K562 (cell line): ENCODE data around the gene LLGL1. TPM values are rescaled to one million over a fixed set of nuclear protein-coding genes. Genes with fewer than 3 reads are reported as not detected.

Experiments
- ARHGAP35 ChIP-seq: fragments of 450-650 bp; IDR thresholded peaks from 2 replicates; pipeline ENCODE4 v1.6.1; 2018; ENCODE audit not compliant: partially characterized antibody
- CXXC5 ChIP-seq: fragments of 250-450 bp; sonication (Bioruptor Pico); IDR thresholded peaks from 2 replicates; pipeline ENCODE4 v1.8.0; 2022; ENCODE audit warnings: inconsistent platforms, mild to moderate bottlenecking, moderate library complexity
- ESRRA ChIP-seq: fragments of 450-650 bp; IDR thresholded peaks from 2 replicates; pipeline ENCODE4 v1.6.1; 2014; ENCODE audit warnings: low read depth, mild to moderate bottlenecking, moderate library complexity, borderline replicate concordance
- FOXM1 ChIP-seq, 2 experiments: fragments of 450-650 bp in 1 of 2; sonication (generic) in 1 of 2; formaldehyde crosslinking in 1 of 2; IDR thresholded peaks; 2 replicates each; pipeline versions ENCODE4 v1.6.1 to v1.9.0; 2017 to 2022; ENCODE audit warnings: low read depth in 2 of 2, mild to moderate bottlenecking in 2 of 2, missing genetic modification reagents in 1 of 2, moderate library complexity in 1 of 2
- HOMEZ ChIP-seq: fragments of 250-450 bp; sonication (Bioruptor Pico); IDR thresholded peaks from 2 replicates; pipeline ENCODE4 v1.4.0; 2020; ENCODE audit warnings: mild to moderate bottlenecking, moderate library complexity
- L3MBTL2 ChIP-seq: fragments of 450-650 bp; IDR thresholded peaks from 2 replicates; pipeline ENCODE4 v1.6.1; 2016; ENCODE audit warnings: mild to moderate bottlenecking, moderate library complexity
- MAFF ChIP-seq: IDR thresholded peaks from 2 replicates; pipeline ENCODE4 v1.6.1; 2012; ENCODE audit warnings: low read length, improper control_type of control experiment
- STAG1 ChIP-seq: sonication (generic); formaldehyde crosslinking; IDR thresholded peaks from 2 replicates; pipeline ENCODE4 v1.5.0; 2020; ENCODE audit warnings: missing genetic modification reagents, borderline replicate concordance
- TEAD2 ChIP-seq: fragments of 450-650 bp; IDR thresholded peaks from 2 replicates; pipeline ENCODE4 v1.6.1; 2016; ENCODE audit warnings: missing genetic modification characterization, control low read depth, missing compliant biosample characterization
- ZC3H8 ChIP-seq: fragments of 450-650 bp; IDR thresholded peaks from 2 replicates; pipeline ENCODE4 v1.6.1; 2017
- ZNF224 ChIP-seq: sonication (generic); formaldehyde crosslinking; IDR thresholded peaks from 2 replicates; pipeline ENCODE4 v1.8.0; 2022; ENCODE audit warnings: mild to moderate bottlenecking, missing genetic modification reagents
- ZNF316 ChIP-seq: fragments of 450-650 bp; IDR thresholded peaks from 2 replicates; pipeline ENCODE4 v1.6.1; 2016
- ZNF586 ChIP-seq: fragments of 450-650 bp; formaldehyde crosslinking; conservative IDR thresholded peaks from 2 replicates; pipeline ENCODE4 v1.4.0; 2020; ENCODE audit warnings: mild to moderate bottlenecking, moderate library complexity
- ZNF778 ChIP-seq: fragments of 450-650 bp; formaldehyde crosslinking; IDR thresholded peaks from 2 replicates; pipeline ENCODE4 v1.4.0; 2020; ENCODE audit warnings: mild to moderate bottlenecking, moderate library complexity
- polyA plus RNA-seq, 8 experiments: library from polyadenylated mRNA; depleted of rRNA in 4 of 8; stranded (reverse) in 5 of 8; unstranded in 3 of 8; fragments of >200 nt; fragmentation: Nextera tagmentation in 2 of 8; fragmentation: Illumina TruSeq in 1 of 8; extraction: Ambion mirVana in 2 of 8; extraction: Trizol in 1 of 8; gene quantifications; 2 replicates each; pipeline versions ENCODE4 v1.2.1 to v1.2.3, GENCODE V29; 2011 to 2014; ENCODE audit warnings: inconsistent platforms in 1 of 8, missing spikeins in 1 of 8
- total RNA-seq, 7 experiments: library from RNA; depleted of rRNA in 6 of 7; stranded (reverse); fragments of >200 nt in 6 of 7; fragmentation: Illumina TruSeq in 2 of 7; extraction: Trizol in 2 of 7; gene quantifications; 2 replicates each; pipeline versions ENCODE4 v1.2.1 to v1.2.3, GENCODE V29; 2011 to 2021; ENCODE audit warnings: low replicate concordance in 1 of 7
- TF ChIP-seq, protein P1 (sequence below): fragments of 250-450 bp; sonication (Bioruptor Pico); IDR thresholded peaks from 2 replicates; pipeline ENCODE4 v1.8.0; 2022; ENCODE audit warnings: inconsistent platforms, mild to moderate bottlenecking, moderate library complexity, borderline replicate concordance
- TF ChIP-seq, protein P2 (sequence below): IDR thresholded peaks from 2 replicates; pipeline ENCODE4 v1.6.1; 2012; ENCODE audit warnings: low read depth, low read length, improper control_type of control experiment, borderline replicate concordance
- TF ChIP-seq, protein P3 (sequence below): fragments of 450-650 bp; IDR thresholded peaks from 2 replicates; pipeline ENCODE4 v1.6.1; 2018; ENCODE audit not compliant: partially characterized antibody

The LLGL1 gene
- total and polyA plus RNA-seq, 9 of the 15 experiments (the other 6 are each of a cell fraction or from before 2014, with no cell fraction given) = 0.11 to 12.9 (median 5.3) TPM; not detected in 1

DNA sequence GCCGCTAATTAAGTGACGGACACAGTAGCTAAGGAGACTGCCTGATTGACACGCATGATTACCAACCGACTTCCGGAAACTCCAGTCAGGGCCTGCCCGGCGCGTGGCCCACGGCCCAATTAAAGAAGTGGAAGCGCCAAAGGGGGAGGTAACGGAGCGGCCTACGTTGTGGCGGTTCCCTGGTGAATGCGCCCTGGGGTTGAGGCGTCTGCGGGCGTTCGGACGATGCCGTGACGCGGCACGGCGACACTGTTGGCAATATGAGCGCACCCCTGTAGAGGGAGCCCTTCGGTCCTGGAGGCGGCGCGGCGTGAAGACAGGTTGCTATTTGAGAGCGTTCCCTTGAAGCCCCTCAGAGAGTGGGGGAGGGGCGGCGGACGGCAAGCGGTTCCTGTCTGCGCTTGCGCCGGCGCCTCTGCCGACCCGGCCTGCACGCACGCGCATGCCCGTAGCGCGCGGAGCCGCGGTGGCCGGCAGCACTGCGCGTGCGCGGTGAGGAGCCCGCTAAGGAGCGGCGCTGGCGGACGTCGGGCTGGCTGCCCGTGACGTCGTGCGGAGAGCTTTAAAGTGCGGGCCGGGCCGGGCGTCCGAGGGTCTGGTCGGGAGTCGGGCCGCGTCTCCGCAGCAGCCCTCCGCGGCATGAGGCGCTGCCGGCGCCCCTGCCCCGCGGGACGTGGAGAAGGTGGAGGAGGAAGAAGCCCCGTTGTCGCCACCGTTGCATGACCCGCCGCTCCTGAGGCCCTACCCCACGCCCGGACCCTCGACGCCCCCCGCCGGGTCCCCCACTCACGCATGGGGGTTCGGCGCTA is 41.9 kb upstream of the LLGL1 start, which contains the start of gene ALKBH5 (continued):
- TF ChIP-seq, protein P1, sequence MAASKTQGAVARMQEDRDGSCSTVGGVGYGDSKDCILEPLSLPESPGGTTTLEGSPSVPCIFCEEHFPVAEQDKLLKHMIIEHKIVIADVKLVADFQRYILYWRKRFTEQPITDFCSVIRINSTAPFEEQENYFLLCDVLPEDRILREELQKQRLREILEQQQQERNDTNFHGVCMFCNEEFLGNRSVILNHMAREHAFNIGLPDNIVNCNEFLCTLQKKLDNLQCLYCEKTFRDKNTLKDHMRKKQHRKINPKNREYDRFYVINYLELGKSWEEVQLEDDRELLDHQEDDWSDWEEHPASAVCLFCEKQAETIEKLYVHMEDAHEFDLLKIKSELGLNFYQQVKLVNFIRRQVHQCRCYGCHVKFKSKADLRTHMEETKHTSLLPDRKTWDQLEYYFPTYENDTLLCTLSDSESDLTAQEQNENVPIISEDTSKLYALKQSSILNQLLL (CRISPR knock-in tag) = no peak
- TF ChIP-seq FOXM1 (IDR thresholded peaks at IDR 0.05; ENCODE audit: low read depth) (no peak), FOXM1 (CRISPR knock-in tag; IDR thresholded peaks at IDR 0.05; ENCODE audit: low read depth) (0 out of 2 replicates have a peak, but pooled peaks have one; percentile 54), ZNF316 (no peak), ZNF586 (CRISPR knock-in tag) (no peak), ZC3H8 (no peak), MAFF (no peak), ESRRA (0 out of 2 replicates have a peak, but pooled peaks have one; percentile 18), ARHGAP35 (no peak), TEAD2 (tag) (no peak), HOMEZ (CRISPR knock-in tag) (no peak), L3MBTL2 (peak; percentile 62; the same call in 1 of the 2 replicates), ZNF778 (CRISPR knock-in tag) (no peak), CXXC5 (CRISPR knock-in tag) (peak; percentile 79), STAG1 (CRISPR knock-in tag) (no peak), ZNF224 (CRISPR knock-in tag) (0 out of 2 replicates have a peak, but pooled peaks have one; percentile 50)
- TF ChIP-seq, protein P2, sequence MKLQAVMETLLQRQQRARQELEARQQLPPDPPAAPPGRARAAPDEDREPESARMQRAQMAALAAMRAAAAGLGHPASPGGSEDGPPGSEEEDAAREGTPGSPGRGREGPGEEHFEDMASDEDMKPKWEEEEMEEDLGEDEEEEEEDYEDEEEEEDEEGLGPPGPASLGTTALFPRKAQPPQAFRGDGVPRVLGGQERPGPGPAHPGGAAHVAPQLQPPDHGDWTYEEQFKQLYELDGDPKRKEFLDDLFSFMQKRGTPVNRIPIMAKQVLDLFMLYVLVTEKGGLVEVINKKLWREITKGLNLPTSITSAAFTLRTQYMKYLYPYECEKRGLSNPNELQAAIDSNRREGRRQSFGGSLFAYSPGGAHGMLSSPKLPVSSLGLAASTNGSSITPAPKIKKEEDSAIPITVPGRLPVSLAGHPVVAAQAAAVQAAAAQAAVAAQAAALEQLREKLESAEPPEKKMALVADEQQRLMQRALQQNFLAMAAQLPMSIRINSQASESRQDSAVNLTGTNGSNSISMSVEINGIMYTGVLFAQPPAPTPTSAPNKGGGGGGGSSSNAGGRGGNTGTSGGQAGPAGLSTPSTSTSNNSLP = no peak
- TF ChIP-seq, protein P3, sequence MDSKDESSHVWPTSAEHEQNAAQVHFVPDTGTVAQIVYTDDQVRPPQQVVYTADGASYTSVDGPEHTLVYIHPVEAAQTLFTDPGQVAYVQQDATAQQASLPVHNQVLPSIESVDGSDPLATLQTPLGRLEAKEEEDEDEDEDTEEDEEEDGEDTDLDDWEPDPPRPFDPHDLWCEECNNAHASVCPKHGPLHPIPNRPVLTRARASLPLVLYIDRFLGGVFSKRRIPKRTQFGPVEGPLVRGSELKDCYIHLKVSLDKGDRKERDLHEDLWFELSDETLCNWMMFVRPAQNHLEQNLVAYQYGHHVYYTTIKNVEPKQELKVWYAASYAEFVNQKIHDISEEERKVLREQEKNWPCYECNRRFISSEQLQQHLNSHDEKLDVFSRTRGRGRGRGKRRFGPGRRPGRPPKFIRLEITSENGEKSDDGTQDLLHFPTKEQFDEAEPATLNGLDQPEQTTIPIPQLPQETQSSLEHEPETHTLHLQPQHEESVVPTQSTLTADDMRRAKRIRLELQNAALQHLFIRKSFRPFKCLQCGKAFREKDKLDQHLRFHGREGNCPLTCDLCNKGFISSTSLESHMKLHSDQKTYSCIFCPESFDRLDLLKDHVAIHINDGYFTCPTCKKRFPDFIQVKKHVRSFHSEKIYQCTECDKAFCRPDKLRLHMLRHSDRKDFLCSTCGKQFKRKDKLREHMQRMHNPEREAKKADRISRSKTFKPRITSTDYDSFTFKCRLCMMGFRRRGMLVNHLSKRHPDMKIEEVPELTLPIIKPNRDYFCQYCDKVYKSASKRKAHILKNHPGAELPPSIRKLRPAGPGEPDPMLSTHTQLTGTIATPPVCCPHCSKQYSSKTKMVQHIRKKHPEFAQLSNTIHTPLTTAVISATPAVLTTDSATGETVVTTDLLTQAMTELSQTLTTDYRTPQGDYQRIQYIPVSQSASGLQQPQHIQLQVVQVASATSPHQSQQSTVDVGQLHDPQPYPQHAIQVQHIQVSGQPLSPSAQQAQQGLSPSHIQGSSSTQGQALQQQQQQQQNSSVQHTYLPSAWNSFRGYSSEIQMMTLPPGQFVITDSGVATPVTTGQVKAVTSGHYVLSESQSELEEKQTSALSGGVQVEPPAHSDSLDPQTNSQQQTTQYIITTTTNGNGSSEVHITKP = peak; percentile 90
